H1 (cell line): Measurements from ENCODE around the gene GBE1. TPM values are rescaled to one million over a fixed set of nuclear protein-coding genes. Genes with fewer than 3 reads are reported as not detected.

Source experiments
- CBX8 ChIP-seq: fragments of 300-800, 300-1000 bp; sonication (generic); IDR thresholded peaks from 2 replicates; pipeline ENCODE4 v1.7.1; 2016; ENCODE audit warnings: low read depth, low read length, borderline replicate concordance
- CHD1 ChIP-seq: IDR thresholded peaks from 2 replicates; pipeline ENCODE4 v1.6.1; 2012; ENCODE audit warnings: low read depth, low read length, improper control_type of control experiment
- CHD7 ChIP-seq: fragments of 300-600 bp; sonication (generic); IDR thresholded peaks from 2 replicates; pipeline ENCODE4 v1.7.1; 2012; ENCODE audit warnings: low read length, moderate library complexity, mild to moderate bottlenecking, inconsistent platforms; ENCODE audit not compliant: insufficient replicate concordance
- JUND ChIP-seq: IDR thresholded peaks from 2 replicates; pipeline ENCODE4 v1.6.1; 2011; ENCODE audit warnings: mild to moderate bottlenecking, improper control_type of control experiment, low read length
- POU5F1 ChIP-seq: IDR thresholded peaks from 2 replicates; pipeline ENCODE4 v1.6.1; 2011; ENCODE audit warnings: low read depth, mild to moderate bottlenecking, low read length, moderate library complexity
- RBBP5 ChIP-seq: IDR thresholded peaks from 2 replicates; pipeline ENCODE4 v1.7.1; 2012; ENCODE audit warnings: low read depth, mild to moderate bottlenecking, inconsistent platforms, low read length, moderate library complexity, borderline replicate concordance
- RNF2 ChIP-seq: fragments of 200-900, 300-1000 bp; sonication (generic); IDR thresholded peaks from 2 replicates; pipeline ENCODE4 v1.7.1; 2016; ENCODE audit warnings: borderline replicate concordance, low read depth, mild to moderate bottlenecking, antibody characterized with exemption, low read length; ENCODE audit not compliant: poor library complexity, severe bottlenecking; ENCODE audit errors: missing control alignments
- SAP30 ChIP-seq: fragments of 300-600 bp; sonication (generic); IDR thresholded peaks from 2 replicates; pipeline ENCODE4 v1.7.1; 2012; ENCODE audit warnings: low read length, moderate library complexity, mild to moderate bottlenecking, inconsistent platforms; ENCODE audit not compliant: insufficient read depth, insufficient replicate concordance
- SRF ChIP-seq: IDR thresholded peaks from 2 replicates; pipeline ENCODE4 v1.6.1; 2011; ENCODE audit warnings: mild to moderate bottlenecking, low read depth, low read length, moderate library complexity
- SUZ12 ChIP-seq: fragments of 200-600 bp; sonication (generic); IDR thresholded peaks from 2 replicates; pipeline ENCODE4 v1.6.1; 2012; ENCODE audit warnings: mild to moderate bottlenecking, inconsistent platforms, low read length, moderate library complexity, mixed read lengths
- polyA plus RNA-seq, 7 experiments: library from polyadenylated mRNA; depleted of rRNA in 3 of 7; stranded (reverse) in 5 of 7; unstranded in 2 of 7; fragments of >200 nt in 5 of 7; fragments of 200-250 nt in 2 of 7; gene quantifications; 1 replicate in 5 of 7; 2 replicates in 1 of 7; 4 replicates in 1 of 7; pipeline versions ENCODE4 v1.2.1 to v1.2.3, GENCODE V29; 2011 to 2013; ENCODE audit warnings: missing spikeins in 2 of 7, mixed read lengths in 2 of 7
- total RNA-seq: library from RNA; stranded (reverse); fragmentation: NEBNext Ultra II Directional; extraction: Animal tissue kit (Norgen Biotek cat#: 25700); gene quantifications from 2 replicates; pipeline ENCODE4 v1.2.1, GENCODE V29; 2021

Gene GBE1
- total and polyA plus RNA-seq, 2 of the 8 experiments (the other 6 are each of a cell fraction or from before 2014, with no cell fraction given) = 3.3 to 7.3 TPM

- TF ChIP-seq CHD7 (no peak), RNF2 (no peak), CHD1 (no peak), SUZ12 (no peak), SAP30 (no peak), CBX8 (no peak), SRF (no peak), JUND (no peak), RBBP5 (no peak), POU5F1 (no peak)
Measured at GRCh38 chr3:81676706-81677456, 84.6 kb downstream of the GBE1 start (continued).
